ENCODE results near the gene SREK1. TPM values are rescaled to one million over a fixed set of nuclear protein-coding genes. Genes with fewer than 3 reads are reported as not detected.
"Not testable (repeated sequence)": the region's sequence is repeated elsewhere in the genome, so short reads cannot be mapped to it uniquely, and the experiment has no call there.

SREK1 gene
- total RNA-seq, 2 donors from 2014 or later, result 38.2 to 150 TPM

DNA sequence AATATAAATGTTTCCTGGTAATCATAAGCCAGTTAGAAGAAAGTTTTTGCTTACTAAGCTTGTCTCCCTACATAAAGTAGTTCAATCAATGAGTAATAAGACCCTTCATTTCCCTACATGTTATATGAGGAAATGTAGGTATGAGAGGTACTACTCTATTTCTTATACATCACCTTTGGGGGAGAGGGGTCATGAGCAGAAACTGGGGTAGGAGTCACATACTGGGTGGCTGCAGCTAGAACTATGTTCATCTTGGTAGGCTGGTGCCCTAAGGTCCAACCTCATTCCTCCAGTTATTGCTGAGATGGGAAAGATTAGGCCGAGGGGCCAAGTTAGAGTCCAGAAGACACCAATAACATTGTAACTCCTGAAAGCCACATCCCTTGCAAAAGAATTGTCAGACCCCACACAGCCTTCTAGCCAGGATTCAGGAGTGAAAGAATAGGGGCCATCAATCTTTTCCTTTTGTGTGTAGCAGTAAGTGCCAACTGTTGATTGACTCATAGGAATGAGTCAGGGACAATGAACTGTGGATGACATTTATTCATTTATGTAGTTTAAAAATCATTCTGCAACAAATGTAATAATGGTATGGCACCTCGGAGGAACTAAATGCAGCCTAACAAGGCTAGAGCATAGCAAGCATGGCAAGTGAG, 21.6 kb upstream of the SREK1 start:
- H3K4me1 ChIP-seq (ENCODE audit: control insufficient read depth in 1 of 2, low read depth in 2 of 2), result no peaks in the 10 kb centered on the region
- H3K9me3 ChIP-seq, result no peaks in the 10 kb centered on the region
- DNase-seq (ENCODE audit: low spot score) (no peak), ATAC-seq (ENCODE audit: insufficient number of reproducible peaks, low FRiP score, low read depth) (no peak)
- no peaks in the 10 kb centered on the region for H3K27me3 ChIP-seq (replicated peaks; ENCODE audit: insufficient read depth)
- no peak overlapping the region for H3K4me3 ChIP-seq
- no peak overlapping the region for H3K27ac ChIP-seq
- TF ChIP-seq, protein P1, sequence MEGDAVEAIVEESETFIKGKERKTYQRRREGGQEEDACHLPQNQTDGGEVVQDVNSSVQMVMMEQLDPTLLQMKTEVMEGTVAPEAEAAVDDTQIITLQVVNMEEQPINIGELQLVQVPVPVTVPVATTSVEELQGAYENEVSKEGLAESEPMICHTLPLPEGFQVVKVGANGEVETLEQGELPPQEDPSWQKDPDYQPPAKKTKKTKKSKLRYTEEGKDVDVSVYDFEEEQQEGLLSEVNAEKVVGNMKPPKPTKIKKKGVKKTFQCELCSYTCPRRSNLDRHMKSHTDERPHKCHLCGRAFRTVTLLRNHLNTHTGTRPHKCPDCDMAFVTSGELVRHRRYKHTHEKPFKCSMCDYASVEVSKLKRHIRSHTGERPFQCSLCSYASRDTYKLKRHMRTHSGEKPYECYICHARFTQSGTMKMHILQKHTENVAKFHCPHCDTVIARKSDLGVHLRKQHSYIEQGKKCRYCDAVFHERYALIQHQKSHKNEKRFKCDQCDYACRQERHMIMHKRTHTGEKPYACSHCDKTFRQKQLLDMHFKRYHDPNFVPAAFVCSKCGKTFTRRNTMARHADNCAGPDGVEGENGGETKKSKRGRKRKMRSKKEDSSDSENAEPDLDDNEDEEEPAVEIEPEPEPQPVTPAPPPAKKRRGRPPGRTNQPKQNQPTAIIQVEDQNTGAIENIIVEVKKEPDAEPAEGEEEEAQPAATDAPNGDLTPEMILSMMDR (IDR thresholded peaks at IDR 0.05), result no peak
- no peaks in the 10 kb centered on the region for H3K36me3 ChIP-seq

DNA sequence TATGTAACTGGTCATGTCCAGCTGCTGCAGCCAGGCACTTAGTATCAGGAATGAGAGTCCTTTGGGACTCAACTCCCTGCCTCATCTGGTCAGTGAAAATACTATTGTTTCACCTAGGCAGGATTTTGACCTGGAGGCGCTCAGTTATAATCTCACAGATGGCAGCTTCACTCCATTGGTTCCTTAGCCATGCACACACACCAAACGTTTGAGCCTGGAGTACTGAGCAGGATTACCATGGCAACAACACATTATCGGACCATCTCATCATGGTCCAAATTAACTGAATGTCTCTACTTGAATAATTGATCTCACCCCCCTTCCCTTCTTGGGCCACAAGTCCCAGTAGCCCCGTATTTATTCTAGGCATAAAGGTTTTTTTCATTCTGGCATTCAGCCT, 15.0 kb upstream of the SREK1 start:
- ATAC-seq (ENCODE audit: insufficient number of reproducible peaks, low FRiP score, low read depth) (no peak), DNase-seq (ENCODE audit: low spot score) (no peak)
- H3K27ac ChIP-seq, result no peak overlapping the region

DNA sequence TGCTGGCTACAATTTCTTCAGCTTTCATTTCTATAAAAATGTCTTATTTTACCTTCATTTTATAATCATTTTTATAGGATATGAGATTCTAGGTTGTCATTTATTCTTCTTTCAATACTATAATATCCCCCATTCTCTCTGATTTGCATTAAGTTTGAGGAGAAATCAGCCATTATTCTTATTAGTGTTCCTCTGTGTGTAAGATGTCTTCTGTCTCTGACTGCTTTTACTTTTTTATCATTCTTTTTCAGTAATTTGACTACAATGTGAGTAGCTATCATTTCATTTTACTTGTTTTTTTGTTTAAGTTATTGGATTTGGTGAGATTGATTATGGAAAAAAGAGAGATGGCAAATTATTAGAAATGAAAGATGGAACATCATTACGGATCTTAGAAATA, 13.6 kb upstream of the SREK1 start:
- no peaks in the 10 kb centered on the region for H3K4me1 ChIP-seq (ENCODE audit: control insufficient read depth in 1 of 2, low read depth in 2 of 2)
- H3K9me3 ChIP-seq, result no peaks in the 10 kb centered on the region
- no peaks in the 10 kb centered on the region for H3K36me3 ChIP-seq
- ATAC-seq (ENCODE audit: insufficient number of reproducible peaks, low FRiP score, low read depth), result no peak
- no peak for DNase-seq (ENCODE audit: low spot score)
- no peak overlapping the region for H3K4me3 ChIP-seq
- H3K27me3 ChIP-seq (replicated peaks; ENCODE audit: insufficient read depth), result no peaks in the 10 kb centered on the region
- H3K27ac ChIP-seq, result no peak overlapping the region
- TF ChIP-seq, protein P1 (IDR thresholded peaks at IDR 0.05), result no peak

More for the DNA sequence above, 15.0 kb upstream of the SREK1 start:
- no peak overlapping the region for H3K4me3 ChIP-seq
- no peaks in the 10 kb centered on the region for H3K4me1 ChIP-seq (ENCODE audit: control insufficient read depth in 1 of 2, low read depth in 2 of 2)
- H3K36me3 ChIP-seq, result no peaks in the 10 kb centered on the region
- H3K27me3 ChIP-seq (replicated peaks; ENCODE audit: insufficient read depth), result no peaks in the 10 kb centered on the region
- TF ChIP-seq, protein P1 (IDR thresholded peaks at IDR 0.05), result no peak
- H3K9me3 ChIP-seq, result no peaks in the 10 kb centered on the region

DNA sequence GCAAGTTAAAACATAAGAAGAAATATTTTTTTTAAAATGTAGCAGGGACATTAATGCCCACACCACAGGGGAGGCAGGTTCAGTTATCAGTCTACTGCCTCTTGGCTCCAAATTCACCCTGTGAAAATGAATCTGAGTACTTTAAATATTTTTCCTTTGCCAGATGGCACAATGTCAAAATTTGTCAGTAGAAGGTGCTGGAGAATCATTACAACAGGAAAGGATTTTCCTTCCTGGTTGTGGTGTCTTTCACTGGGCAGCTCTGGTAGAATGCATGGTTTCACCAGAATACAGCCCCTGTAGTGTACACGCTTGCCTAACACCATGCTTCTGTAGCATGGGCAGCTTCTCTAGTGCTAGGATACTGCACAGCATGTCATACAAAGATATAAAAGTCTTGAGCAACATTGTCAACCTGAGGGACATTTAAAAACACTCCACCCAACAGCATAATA, 9.7 kb upstream of the SREK1 start:
- Histone ChIP-seq H3K9me3 (no peaks in the 10 kb centered on the region), H3K4me1 (ENCODE audit: control insufficient read depth in 1 of 2, low read depth in 2 of 2) (no peaks in the 10 kb centered on the region), H3K27ac (no peak overlapping the region), H3K4me3 (no peak overlapping the region), H3K27me3 (replicated peaks; ENCODE audit: insufficient read depth) (no peaks in the 10 kb centered on the region), H3K36me3 (no peaks in the 10 kb centered on the region)
- ATAC-seq (ENCODE audit: insufficient number of reproducible peaks, low FRiP score, low read depth) (no peak), DNase-seq (ENCODE audit: low spot score) (no peak)
- TF ChIP-seq, protein P1 (IDR thresholded peaks at IDR 0.05), result no peak

DNA sequence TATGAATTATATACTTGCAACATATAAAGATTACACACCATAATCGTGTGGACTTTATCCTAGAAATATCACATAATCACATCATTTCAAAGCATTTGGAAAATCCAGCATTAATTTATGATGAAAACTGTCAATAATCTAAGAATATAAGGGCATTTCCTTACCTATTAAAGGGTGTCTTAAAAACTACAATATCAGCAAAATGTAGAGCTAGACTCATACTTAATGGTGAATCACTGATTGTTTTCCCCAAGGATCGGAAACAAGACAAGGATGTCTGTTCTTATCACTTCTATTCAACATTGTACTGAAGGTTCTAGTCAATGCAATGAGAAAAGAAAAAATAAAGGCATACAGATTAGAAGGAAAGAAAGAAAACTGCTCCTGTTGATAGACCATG, 8.0 kb upstream of the SREK1 start:
- Histone ChIP-seq H3K27ac (no peak overlapping the region), H3K4me3 (no peak overlapping the region), H3K4me1 (ENCODE audit: control insufficient read depth in 1 of 2, low read depth in 2 of 2) (no peaks in the 10 kb centered on the region), H3K27me3 (replicated peaks; ENCODE audit: insufficient read depth) (no peaks in the 10 kb centered on the region), H3K36me3 (no peaks in the 10 kb centered on the region), H3K9me3 (no peaks in the 10 kb centered on the region)
- DNase-seq (ENCODE audit: low spot score) (no peak), ATAC-seq (ENCODE audit: insufficient number of reproducible peaks, low FRiP score, low read depth) (no peak)
- TF ChIP-seq, protein P1 (IDR thresholded peaks at IDR 0.05), result no peak

DNA sequence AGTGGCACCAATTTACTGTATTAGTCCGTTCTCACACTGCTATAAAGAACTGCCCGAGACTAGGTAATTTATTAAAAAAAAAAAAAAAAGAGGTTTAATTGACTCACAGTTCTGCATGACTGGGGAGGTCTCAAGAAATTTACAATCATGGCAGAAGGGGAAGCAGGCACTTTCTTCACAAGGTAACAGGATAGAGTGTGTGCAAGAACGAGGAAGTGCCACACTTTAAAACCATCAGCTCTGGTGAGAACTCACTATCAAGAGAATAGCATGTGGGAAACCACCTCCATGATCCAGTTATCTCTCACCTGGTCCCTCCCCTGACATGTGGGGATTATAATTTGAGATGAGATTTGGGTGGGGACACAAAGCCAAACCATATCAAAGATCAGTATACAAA, 7.2 kb upstream of the SREK1 start:
- not testable (repeated sequence) for H3K27me3 ChIP-seq (replicated peaks; ENCODE audit: insufficient read depth); H3K4me3 ChIP-seq

More for the DNA sequence above, 7.2 kb upstream of the SREK1 start:
- H3K36me3 ChIP-seq; ATAC-seq (ENCODE audit: insufficient number of reproducible peaks, low FRiP score, low read depth); H3K9me3 ChIP-seq; DNase-seq (ENCODE audit: low spot score); H3K4me1 ChIP-seq (ENCODE audit: control insufficient read depth in 1 of 2, low read depth in 2 of 2); H3K27ac ChIP-seq: not testable (repeated sequence)

All from thoracic aorta (tissue), 2 donors.